ENCODE data around the gene VENTX. TPM values are rescaled to one million over a fixed set of nuclear protein-coding genes. Genes with fewer than 3 reads are reported as not detected.

VENTX gene
- total RNA-seq, 1 donor from 2014 or later, result not detected

DNA sequence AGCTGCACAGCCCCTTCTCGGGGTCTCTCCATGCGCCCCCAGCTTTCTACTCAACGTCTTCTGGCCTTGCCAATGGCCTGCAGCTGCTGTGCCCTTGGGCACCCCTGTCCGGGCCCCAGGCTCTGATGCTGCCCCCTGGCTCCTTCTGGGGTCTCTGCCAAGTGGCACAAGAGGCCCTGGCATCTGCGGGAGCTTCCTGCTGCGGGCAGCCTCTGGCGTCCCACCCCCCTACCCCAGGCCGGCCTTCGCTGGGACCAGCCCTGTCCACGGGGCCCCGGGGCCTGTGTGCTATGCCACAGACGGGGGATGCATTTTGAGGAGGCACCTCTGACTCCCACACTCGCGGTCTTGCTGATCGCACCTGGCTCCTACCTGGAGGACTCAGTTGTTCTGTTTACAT lies 2.3 kb downstream of the VENTX start:
- Mint-ChIP-seq H3K36me3 (ENCODE audit: low read depth) (no peaks in the 10 kb centered on the region), H3K4me1 (ENCODE audit: low read depth) (no peaks in the 10 kb centered on the region), H3K4me3 (ENCODE audit: unreplicated experiment) (no peak overlapping the region), H3K27me3 (ENCODE audit: low read depth) (peaks cover 46% of the 10 kb centered on the region), H3K9me3 (ENCODE audit: low read depth) (no peaks in the 10 kb centered on the region), H3K27ac (ENCODE audit: unreplicated experiment) (no peak overlapping the region)
- TF ChIP-seq, protein P1, sequence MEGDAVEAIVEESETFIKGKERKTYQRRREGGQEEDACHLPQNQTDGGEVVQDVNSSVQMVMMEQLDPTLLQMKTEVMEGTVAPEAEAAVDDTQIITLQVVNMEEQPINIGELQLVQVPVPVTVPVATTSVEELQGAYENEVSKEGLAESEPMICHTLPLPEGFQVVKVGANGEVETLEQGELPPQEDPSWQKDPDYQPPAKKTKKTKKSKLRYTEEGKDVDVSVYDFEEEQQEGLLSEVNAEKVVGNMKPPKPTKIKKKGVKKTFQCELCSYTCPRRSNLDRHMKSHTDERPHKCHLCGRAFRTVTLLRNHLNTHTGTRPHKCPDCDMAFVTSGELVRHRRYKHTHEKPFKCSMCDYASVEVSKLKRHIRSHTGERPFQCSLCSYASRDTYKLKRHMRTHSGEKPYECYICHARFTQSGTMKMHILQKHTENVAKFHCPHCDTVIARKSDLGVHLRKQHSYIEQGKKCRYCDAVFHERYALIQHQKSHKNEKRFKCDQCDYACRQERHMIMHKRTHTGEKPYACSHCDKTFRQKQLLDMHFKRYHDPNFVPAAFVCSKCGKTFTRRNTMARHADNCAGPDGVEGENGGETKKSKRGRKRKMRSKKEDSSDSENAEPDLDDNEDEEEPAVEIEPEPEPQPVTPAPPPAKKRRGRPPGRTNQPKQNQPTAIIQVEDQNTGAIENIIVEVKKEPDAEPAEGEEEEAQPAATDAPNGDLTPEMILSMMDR (IDR thresholded peaks at IDR 0.05), result no peak
- DNase-seq (ENCODE audit: low spot score), result no peak

DNA sequence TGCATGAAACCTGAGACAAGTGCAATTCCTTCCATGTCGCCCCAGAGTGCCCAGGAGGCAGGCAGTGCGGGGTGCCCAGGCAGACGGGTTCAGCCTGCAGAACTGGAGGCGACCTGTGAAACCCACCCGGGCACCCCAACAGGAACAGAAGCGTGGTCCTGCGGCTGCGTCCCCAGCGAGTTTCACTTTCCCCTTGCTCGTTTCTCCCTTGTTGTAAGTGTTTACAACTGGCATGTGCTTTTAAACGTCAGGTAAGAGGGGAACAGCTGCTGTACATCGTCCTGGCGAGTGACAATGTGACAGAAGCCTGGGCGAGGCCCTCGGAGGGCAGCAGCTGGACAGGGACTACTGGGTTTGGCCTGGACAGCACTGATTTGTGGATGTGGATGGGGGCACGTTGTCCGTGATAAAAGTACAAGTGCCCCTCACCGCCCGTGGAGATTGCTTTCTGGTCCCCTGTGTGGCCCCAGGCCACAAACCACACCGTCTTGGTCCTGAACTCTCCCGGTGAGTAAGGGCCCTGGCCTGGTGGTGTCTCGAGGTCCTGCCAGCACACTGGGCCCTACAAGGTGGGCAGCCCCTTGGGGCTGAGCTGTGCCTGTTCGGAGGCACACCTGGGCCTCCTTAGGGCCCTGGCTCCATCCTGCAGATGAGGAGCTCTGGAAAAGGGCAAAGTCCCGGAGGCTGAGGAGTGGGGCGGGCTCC lies 4.0 kb downstream of the VENTX start:
- H3K27ac Mint-ChIP-seq (ENCODE audit: unreplicated experiment), result no peak overlapping the region
- TF ChIP-seq, protein P1 (IDR thresholded peaks at IDR 0.05), result no peak
- no peak overlapping the region for H3K4me3 Mint-ChIP-seq (ENCODE audit: unreplicated experiment)
- peaks cover 44% of the 10 kb centered on the region for H3K27me3 Mint-ChIP-seq (ENCODE audit: low read depth)
- DNase-seq (ENCODE audit: low spot score), result no peak
- H3K4me1 Mint-ChIP-seq (ENCODE audit: low read depth), result no peaks in the 10 kb centered on the region
- H3K9me3 Mint-ChIP-seq (ENCODE audit: low read depth), result no peaks in the 10 kb centered on the region
- no peaks in the 10 kb centered on the region for H3K36me3 Mint-ChIP-seq (ENCODE audit: low read depth)

DNA sequence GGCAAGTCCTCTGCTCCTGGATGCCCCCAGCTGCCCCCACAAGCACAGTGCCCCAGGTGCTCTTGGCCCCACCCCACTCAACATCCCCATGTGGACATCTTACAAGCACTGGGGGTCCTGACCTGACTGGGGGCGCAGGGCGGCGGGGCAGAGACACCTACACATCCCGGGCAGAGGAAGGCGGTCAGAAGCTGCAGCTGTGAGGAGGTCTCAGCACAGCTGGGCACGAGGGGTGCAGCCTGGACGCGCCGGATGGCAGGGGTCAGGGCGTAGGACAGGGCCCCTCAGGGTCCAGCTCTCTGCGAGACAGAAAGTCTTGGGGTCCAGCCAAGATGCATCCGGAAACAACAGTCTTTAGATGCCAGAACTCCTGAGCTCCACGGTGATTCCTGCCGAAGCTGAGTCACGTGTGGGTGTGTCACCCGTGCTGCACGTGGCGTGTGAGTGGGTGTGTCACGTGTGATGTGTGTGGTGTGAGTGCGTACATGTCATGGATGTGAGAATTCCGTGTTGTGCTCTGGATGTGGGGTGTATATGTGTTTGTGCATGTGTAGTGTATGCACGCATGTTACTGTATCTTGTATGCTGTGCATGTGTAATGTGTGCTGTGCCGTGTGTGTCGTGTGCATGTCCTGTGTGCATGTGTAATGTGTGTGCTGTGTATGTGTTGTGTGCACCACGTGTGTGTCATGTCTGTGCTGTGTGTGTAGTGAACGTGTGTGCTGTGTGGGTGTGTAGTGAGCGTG lies 5.1 kb downstream of the VENTX start:
- DNase-seq (ENCODE audit: low spot score), result no peak
- Mint-ChIP-seq H3K27ac (ENCODE audit: unreplicated experiment) (no peak overlapping the region), H3K4me3 (ENCODE audit: unreplicated experiment) (no peak overlapping the region), H3K4me1 (ENCODE audit: low read depth) (no peaks in the 10 kb centered on the region), H3K27me3 (ENCODE audit: low read depth) (peaks cover 47% of the 10 kb centered on the region), H3K9me3 (ENCODE audit: low read depth) (no peaks in the 10 kb centered on the region), H3K36me3 (ENCODE audit: low read depth) (no peaks in the 10 kb centered on the region)
- TF ChIP-seq, protein P1 (IDR thresholded peaks at IDR 0.05), result no peak

DNA sequence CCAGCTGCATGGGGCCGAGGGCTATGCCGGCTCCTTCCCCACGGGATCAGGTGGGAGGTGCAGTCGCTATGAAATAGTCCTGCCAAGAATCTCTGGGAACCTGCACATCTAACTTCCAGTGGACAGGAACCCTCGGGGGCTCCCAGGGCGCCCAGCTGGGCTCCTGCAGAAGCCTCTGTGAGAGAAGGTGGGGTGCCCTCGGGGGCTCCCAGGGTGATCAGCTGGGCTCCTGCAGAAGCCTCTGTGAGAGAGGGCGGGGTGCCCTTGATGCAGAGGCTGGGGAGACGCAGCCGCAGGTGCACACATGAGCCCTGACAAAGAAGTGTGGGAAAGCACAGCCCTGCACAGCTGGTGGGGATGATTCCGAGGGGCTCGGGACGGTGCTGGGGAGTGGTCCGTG lies 5.9 kb downstream of the VENTX start:
- Mint-ChIP-seq H3K36me3 (ENCODE audit: low read depth) (no peaks in the 10 kb centered on the region), H3K4me1 (ENCODE audit: low read depth) (no peaks in the 10 kb centered on the region), H3K27me3 (ENCODE audit: low read depth) (peaks cover 43% of the 10 kb centered on the region)

More for the DNA sequence above, 5.9 kb downstream of the VENTX start:
- TF ChIP-seq, protein P1 (IDR thresholded peaks at IDR 0.05), result no peak
- no peak for DNase-seq (ENCODE audit: low spot score)
- H3K27ac Mint-ChIP-seq (ENCODE audit: unreplicated experiment), result no peak overlapping the region
- H3K4me3 Mint-ChIP-seq (ENCODE audit: unreplicated experiment), result no peak overlapping the region
- no peaks in the 10 kb centered on the region for H3K9me3 Mint-ChIP-seq (ENCODE audit: low read depth)

Data from chondrocyte (in vitro differentiated cells).